GM11168 (cell line): ENCODE data around the gene CFAP58.

Experiments used
- in situ Hi-C: fragments of 300-500 bp; cut with MboI; formaldehyde crosslinking; loops from one replicate; pipeline ENCODE4 v1.12.0; 2022; ENCODE audit warnings: low sequenced_read_pairs; ENCODE audit not compliant: unreplicated experiment

Gene CFAP58

GRCh38 chr10:104333728-104334373 is 19.8 kb upstream of the CFAP58 start:
- in situ Hi-C loops: no loop called here

DNA sequence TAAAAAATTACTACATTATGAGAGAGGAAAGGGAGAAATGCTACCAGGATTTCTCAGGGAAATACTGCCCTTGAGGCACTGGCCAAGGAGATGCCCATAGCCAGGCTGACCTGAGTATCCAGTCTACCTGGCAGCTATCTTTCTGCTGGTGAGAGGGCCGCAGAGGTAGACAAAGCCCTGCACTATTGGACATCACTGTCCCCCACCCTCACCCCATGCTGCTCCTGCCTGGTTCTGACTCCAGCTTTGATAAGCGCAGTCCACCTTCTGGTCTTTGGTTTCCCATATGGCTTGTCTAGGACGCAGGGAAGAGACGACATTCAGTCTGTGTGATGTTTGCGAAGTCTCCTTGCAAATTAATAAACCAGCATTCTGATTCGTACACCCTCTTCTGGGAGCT is 19.1 kb upstream of the CFAP58 start:
- in situ Hi-C loops: no loop called here

DNA sequence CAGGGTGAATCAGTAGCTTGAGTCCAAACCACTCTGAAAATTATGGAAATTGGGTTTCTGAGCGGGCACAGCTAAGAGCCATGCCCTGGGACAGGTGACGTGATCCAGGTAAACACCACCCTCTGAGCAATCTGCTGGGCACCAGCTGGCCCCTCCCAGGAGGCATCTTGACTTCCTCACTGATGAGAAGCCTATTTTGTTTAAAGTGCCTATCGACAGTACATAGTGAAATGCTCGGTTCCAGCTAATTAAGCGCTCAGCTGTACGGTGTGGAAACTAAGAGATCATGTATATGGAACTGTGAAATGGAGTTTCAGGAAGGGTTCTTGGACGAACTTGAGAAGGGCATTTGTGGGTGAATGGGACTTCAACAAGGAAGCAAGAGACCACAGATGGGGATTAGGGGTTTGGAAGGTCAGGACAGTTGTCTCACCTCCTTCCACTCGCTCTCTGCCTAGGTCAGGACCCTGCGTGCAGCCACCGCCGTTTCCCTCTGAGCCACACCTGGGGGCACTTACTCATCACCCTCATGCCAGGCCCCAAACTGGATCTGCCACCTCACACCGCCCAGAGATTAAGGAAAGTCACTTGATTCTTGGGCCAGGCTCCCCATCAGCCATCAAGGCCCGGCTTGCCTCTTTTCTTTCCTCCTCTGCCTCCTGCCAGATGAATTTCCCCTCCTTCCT is 18.5 kb upstream of the CFAP58 start:
- in situ Hi-C loops: no loop called here

DNA sequence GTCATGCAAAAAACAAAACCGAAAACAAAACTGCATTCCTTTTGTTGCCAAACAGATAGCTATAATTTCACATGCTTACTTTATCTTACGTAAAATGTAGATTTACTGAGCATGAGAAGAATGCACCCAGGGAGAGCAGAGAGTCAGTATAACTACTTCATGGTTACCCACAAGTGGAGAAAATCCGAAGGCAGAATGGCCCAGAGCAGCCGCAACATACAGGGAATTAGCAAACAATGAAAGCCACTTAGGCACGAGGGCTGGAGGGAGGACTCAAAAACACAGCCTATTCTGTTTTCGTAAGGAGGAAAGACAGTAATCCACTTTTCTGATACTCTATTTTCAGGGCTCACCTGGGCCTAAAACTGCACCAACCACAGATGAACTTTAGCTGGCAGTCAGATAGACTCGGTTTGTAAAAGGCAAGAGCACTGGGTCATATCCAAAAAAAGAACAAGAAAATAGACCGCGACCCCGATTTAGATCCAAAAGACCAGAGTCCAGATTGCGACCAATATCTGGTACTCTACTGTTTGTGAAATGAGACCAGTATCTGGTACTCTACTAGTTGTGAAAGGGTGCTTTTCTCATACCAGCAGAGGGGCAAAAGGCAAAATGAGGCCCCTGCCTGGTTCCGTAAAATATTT is 16.7 kb upstream of the CFAP58 start:
- in situ Hi-C loops: no loop called here

DNA sequence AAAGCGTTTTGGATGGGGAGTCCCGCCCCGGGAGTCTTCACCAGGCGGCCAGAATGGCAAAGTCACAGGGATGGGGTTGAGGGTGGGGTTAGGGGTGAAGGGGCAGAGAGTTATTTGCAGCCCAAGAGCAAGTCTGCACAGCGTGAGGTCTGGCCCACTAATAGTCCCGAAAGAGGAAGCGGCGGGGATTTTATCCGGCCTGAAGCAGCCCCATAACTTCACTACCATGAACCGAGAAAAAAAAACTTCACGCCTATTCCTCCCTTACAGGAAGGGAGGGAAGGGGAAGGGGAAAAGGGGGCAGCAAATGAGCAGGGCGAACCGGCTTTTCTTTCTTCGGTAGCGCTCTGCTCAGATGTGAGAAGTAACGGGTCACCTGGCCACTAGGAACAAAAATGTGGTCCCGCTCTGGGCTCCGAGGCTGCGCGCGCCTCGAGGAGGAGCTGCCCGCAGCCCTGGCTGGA is 16.1 kb upstream of the CFAP58 start:
- in situ Hi-C loops: no loop called here

GRCh38 chr10:104337985-104338735 is 15.5 kb upstream of the CFAP58 start, which contains the start of gene ITPRIP:
ITPRIP (minus strand) TSS chr10:104338465; CDS start chr10:104316051, 22,414 bp downstream.
- in situ Hi-C loops: no loop called here

DNA sequence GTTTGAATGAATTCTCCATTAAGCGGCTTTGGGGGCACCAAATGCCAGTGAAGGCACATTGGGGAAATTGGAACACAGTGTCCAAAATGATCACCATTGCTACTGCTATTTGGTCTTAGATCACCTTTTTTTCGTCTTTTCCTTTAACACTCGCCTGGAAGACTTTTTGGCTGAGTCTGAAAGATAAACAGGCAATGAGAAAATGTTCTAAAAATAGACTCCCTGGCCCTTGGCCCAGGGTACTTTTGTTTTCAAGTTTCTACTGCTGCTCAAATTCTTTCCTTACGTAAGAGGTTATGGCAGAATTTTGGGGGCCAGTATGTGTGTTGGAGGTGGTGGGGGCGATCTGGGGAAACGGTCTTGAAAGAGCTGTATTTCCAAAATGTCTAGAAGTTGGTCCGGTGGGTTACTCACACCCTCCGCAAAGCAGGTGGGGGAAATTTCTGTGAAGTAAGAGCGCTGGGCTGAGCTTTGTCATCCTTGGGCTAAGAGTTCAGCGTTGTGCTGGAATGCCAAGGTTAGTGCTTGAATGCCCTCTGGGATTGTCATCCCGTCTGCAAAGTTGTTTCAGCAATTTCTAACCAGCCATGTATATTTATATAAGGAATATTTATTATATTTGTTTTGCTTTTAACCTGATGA is 14.0 kb upstream of the CFAP58 start:
- in situ Hi-C loops: no loop called here

DNA sequence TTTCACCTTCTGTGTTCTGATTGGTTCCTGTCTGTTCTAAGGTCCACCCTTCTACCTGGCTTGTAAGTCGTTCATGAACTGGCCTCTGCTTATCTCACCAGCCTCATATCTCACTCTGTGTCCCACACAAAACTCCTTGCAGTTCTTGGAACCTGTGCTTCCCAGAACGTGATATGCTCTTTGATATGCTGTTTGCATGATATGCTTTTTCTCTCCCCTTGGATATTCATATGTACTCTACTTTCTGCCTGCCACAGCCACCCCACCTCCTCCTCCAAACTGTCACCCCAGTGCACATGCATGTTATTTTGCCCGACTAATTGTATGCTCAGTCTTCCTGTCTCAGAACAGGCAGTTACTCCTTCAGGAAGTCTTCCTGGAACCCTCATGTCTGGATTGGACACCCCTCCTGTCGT is 13.5 kb upstream of the CFAP58 start:
- in situ Hi-C loops: no loop called here

GRCh38 chr10:104340641-104341040 is 13.0 kb upstream of the CFAP58 start:
- in situ Hi-C loops: no loop called here

DNA sequence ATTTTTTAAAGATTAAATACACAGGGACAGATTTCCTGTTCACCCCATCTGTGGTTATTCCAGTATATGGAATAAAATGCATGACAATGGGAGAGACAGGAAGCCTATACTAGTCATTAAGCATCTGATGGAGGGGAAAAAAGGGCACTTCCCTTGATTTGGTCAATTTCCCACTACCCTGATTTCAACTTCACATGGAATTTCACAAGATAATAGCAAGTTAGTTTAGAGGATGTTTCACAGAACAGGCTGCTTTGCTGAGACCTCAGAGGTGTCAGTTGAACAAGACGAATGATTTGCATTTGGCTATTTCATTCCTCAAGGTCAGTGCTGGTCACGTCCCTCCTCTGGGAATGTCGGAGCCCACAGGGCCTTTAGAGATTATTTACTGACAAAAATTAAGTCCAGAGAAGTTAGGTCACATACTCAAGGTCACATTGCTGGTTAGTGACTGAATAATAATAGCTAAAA is 10.7 kb upstream of the CFAP58 start:
- in situ Hi-C loops: no loop called here

DNA sequence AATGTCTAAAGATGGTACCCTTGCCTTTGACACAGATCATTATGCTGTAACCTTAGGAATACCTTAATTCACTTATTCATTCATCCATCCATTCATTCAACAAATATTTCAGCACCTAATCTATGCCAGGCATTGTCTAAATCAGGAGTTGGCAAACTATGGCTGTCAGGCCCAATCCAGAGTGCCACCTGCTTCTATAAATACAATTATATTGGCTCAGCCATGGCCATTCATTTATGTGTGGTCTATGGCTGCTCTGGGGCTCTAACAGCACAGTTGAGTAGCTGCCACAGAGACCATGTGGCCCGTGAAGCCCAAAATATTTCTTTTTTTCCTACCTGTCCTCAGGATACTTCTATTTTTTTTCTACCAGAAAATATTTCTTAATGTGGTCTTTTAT is 9.4 kb upstream of the CFAP58 start:
- in situ Hi-C loops: no loop called here

DNA sequence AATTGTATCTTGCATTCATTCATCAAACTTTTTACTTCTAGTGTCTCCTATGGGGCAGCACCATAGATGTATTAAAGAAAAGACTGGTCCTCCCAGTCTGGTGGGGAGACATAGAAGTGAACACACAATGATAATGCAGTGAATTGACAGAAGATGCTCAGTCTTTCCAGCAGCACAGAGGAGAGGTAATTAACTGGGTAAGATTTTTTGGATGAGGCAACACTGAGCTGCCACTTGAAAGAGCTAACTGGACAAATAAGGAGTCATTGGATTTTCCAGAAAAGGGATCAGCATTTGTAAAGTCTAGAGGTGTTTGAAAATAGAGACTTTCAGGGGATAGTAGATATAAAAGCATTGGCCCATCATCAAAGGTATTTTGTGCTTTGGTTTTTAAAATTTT is 8.1 kb upstream of the CFAP58 start:
- in situ Hi-C loops: loop anchor here (5.0 kb wide), 1 partner anchor 43 kb away; no protein-coding TSS in a partner anchor

GRCh38 chr10:104345941-104346340 is 7.7 kb upstream of the CFAP58 start:
- in situ Hi-C loops: loop anchor here (5.0 kb wide), 1 partner anchor 44 kb away; no protein-coding TSS in a partner anchor

DNA sequence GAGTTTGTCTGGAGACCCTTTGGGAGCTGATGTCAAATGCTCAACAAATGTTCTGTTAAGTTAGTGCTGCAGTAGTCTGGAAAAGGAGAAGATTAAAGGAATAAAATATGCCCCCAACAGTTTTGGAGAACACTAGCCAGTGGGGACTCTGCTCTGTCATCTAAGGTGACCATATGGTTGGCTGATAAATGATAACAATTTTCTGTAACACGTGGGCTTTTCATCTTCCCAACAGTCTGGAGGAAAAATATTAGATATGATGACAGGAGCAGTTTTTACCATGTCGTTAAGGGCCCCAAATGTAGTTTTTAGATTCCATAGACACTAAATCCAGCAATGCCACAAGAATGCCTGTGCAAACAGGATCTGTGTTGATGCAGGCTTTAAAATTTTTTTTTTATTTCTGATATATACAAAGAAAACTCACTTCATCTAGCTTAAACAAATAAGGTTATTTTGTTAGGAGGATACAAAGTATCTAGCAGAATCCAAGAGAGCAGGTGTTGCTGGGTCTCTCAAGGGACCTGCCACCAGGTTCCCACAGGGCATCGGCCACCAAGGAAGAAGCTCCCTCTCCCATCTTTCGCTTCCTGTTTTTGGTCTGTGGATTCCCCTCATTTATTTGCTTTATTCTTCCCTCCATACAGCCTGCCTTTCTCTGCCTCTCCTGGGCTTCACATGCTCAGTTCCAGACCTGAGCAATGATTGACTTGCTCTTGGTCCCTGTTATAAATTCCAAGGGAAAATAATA is 6.2 kb upstream of the CFAP58 start:
- in situ Hi-C loops: loop anchor here (5.0 kb wide), 1 partner anchor 45 kb away; no protein-coding TSS in a partner anchor

- in situ Hi-C loops: loop anchor here (5.0 kb wide), 1 partner anchor 46 kb away; no protein-coding TSS in a partner anchor
Measured at GRCh38 chr10:104348601-104349000, 5.0 kb upstream of the CFAP58 start.

DNA sequence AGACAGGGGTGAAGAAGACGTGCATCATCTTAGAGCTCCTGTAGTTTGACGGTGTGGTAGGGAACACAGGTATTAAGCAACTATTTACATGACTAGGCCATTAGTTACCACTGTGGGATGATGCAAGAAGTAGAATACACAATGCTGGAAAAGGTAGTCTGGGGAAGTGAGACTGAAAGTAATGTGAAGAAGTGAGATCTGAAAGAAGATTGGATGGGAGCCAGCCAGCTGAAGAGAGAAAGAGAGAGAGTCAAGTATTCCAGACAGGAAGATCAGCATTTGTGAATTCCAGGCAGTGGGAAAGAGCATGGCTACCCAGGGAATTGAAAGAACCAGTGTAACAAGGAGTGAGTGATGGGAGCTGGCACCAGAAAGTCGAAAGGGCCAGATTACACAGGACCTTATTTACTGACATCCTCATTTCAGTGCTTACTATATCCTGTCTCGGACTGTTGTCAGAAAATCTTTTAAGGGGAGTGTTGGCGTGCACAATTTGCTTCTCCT is 4.0 kb upstream of the CFAP58 start:
- in situ Hi-C loops: loop anchor here (5.0 kb wide), 1 partner anchor 47 kb away; no protein-coding TSS in a partner anchor

DNA sequence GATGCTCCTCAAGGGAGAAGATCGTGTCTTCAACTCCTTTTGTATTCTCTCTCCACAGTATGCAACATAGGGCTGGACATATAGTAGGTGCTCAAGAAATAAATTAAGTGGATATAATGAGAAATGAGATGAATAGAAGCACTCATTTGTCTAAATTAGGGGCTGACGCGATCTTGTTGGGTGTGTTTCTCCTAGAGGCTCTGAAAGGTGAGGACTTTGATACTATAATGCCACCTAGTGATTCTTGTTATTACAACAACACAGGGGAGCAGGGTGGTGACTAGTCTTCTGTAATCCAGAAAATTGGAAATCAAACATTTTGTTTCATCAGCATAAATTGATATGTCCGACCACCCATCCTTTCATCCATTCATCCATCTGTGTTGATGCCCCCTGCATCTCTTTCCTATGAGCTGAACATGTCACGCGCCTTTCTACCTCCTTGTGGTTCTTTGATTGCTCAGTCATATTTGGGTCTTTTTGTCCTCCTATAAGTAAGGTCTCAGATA is 3.5 kb upstream of the CFAP58 start:
- in situ Hi-C loops: no loop called here

GRCh38 chr10:104351061-104351702 is 2.5 kb upstream of the CFAP58 start:
- in situ Hi-C loops: no loop called here
